Measurements from ENCODE around the gene SUGP1. TPM values are rescaled to one million over a fixed set of nuclear protein-coding genes. Genes with fewer than 3 reads are reported as not detected.

SUGP1 gene, protein sequence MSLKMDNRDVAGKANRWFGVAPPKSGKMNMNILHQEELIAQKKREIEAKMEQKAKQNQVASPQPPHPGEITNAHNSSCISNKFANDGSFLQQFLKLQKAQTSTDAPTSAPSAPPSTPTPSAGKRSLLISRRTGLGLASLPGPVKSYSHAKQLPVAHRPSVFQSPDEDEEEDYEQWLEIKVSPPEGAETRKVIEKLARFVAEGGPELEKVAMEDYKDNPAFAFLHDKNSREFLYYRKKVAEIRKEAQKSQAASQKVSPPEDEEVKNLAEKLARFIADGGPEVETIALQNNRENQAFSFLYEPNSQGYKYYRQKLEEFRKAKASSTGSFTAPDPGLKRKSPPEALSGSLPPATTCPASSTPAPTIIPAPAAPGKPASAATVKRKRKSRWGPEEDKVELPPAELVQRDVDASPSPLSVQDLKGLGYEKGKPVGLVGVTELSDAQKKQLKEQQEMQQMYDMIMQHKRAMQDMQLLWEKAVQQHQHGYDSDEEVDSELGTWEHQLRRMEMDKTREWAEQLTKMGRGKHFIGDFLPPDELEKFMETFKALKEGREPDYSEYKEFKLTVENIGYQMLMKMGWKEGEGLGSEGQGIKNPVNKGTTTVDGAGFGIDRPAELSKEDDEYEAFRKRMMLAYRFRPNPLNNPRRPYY
- total RNA-seq, result 29.1 and 31.2 TPM in 2 replicates

DNA sequence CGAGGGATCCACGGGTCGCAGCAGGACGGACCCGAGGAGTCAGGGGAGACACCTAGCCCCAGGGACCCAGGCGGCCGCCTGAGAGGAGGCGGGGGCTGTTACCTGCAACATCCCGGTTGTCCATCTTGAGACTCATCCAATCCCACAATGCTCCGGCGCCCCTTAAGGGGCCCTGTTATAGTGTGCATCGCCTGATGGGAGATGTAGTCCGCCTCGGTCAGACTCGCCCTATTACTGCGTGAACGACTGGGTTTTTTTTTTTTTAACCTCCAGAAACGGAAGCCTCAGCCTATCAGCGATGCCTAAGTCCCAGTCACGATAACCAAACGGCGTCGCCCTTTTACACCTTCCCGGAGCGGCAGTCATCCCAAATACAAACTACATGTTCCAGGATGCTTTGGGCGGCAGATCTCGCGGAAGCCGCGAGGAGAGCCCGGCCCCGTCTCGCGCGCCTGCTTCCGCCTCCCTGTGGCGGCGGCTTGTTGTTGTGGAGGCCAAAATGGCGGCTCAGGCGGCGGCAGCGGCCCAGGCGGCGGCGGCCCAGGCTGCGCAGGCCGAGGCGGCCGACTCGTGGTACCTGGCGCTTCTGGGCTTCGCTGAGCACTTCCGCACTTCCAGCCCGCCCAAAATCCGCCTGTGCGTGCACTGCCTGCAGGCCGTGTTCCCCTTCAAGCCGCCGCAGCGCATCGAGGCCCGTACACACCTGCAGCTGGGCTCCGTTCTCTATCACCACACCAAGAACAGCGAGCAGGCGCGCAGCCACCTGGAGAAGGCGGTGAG is at the start of gene SUGP1, which contains the start of gene MAU2:
Gene SUGP1 (minus strand): TSS at position 149 of the 780 bp plus-strand sequence. CDS start 13 bp downstream, at position 136.
Gene MAU2 (plus strand): TSS at position 469 of the 780 bp plus-strand sequence. CDS start 31 bp downstream, at position 500.

Other genes starting within 250 kb of the SUGP1 start
- gene TMEM161A, start 182.0 kb downstream of the SUGP1 start, total RNA-seq, result 18.4 and 27.2 TPM in 2 replicates
- gene MEF2B, start 150.2 kb downstream of the SUGP1 start, total RNA-seq, result 0.09 TPM in 1 of 2 replicates, not detected in the other
- 17.1 and 22.0 TPM in 2 replicates for gene BORCS8, start 128.4 kb downstream of the SUGP1 start, total RNA-seq
- 72.8 and 83.6 TPM in 2 replicates for gene RFXANK, start 128.3 kb downstream of the SUGP1 start, total RNA-seq
- gene NR2C2AP, start 117.1 kb downstream of the SUGP1 start, total RNA-seq, result 9.9 and 10.3 TPM in 2 replicates
- gene NCAN, start 108.6 kb downstream of the SUGP1 start, total RNA-seq, result not detected in 2 replicates
- gene TM6SF2, start 47.2 kb downstream of the SUGP1 start, total RNA-seq, result 0.09 and 0.19 TPM in 2 replicates
- 21.3 and 31.1 TPM in 2 replicates for gene MAU2, start 320 bp upstream of the SUGP1 start, total RNA-seq
- gene GATAD2A, start 85.2 kb upstream of the SUGP1 start, total RNA-seq, result 50.7 and 51.3 TPM in 2 replicates
- 0.45 and 1.0 TPM in 2 replicates for gene TSSK6, start 195.0 kb upstream of the SUGP1 start, total RNA-seq
- 261 and 295 TPM in 2 replicates for gene NDUFA13, start 195.7 kb upstream of the SUGP1 start, total RNA-seq
- 0.18 and 0.38 TPM in 2 replicates for gene YJEFN3, start 208.4 kb upstream of the SUGP1 start, total RNA-seq
- gene CILP2, start 217.8 kb upstream of the SUGP1 start, total RNA-seq, result under 0.01 and 0.19 TPM in 2 replicates